ENCODE measurements around the gene MEN1.

GRCh38 chr11:64754124-64754918, 56.0 kb downstream of the MEN1 start:
- TF ChIP-seq CTCF (conservative IDR thresholded peaks at IDR 0.05; ENCODE audit: low read length) = no peak
- no peak for TF ChIP-seq EZH2phosphoT487 (IDR thresholded peaks at IDR 0.05; ENCODE audit: borderline replicate concordance, low read depth, low read length)

Measured in OCI-LY7 (cell line).